Testis (tissue), 3 donors: ENCODE results near the gene TAAR2. TPM values are rescaled to one million over a fixed set of nuclear protein-coding genes. Genes with fewer than 3 reads are reported as not detected.

Experiments
- DNase-seq: peaks from one replicate; pipeline ENCODE4 v3.0.0-alpha.2; 2019
- H3K27ac ChIP-seq, 2 donors: fragments of 200-600 bp; sonication (generic); one replicate each; pipeline ENCODE4 v1.5.1; 2019
- H3K27me3 ChIP-seq: fragments of 200-600 bp; sonication (generic); one replicate; pipeline ENCODE4 v1.5.1; 2019
- H3K36me3 ChIP-seq: fragments of 200-600 bp; sonication (generic); one replicate; pipeline ENCODE4 v1.5.1; 2017; ENCODE audit warnings: low read depth; ENCODE audit errors: missing control alignments
- H3K4me1 ChIP-seq: fragments of 200-600 bp; sonication (generic); one replicate; pipeline ENCODE4 v1.5.1; 2019
- H3K4me3 ChIP-seq, 2 donors: fragments of 200-600 bp; sonication (generic); one replicate each; pipeline ENCODE4 v1.5.1; 2017 to 2019
- H3K9me3 ChIP-seq: fragments of 200-600 bp; sonication (generic); one replicate; pipeline ENCODE4 v1.5.1; 2017
- CTCF ChIP-seq, 3 experiments: fragments of 450-650 bp in 2 of 3; fragments of 200-600 bp in 1 of 3; sonication (generic) in 1 of 3; IDR thresholded peaks; one replicate each; pipeline ENCODE4 v1.5.1; 2016 to 2019; ENCODE audit warnings: antibody characterized with exemption in 3 of 3, mild to moderate bottlenecking in 2 of 3, moderate library complexity in 1 of 3
- POLR2A ChIP-seq: fragments of 450-650 bp; IDR thresholded peaks from one replicate; pipeline ENCODE4 v1.6.1; 2017; ENCODE audit warnings: antibody characterized with exemption, mild to moderate bottlenecking, moderate library complexity
- WGBS, 2 donors: methylation state at CpG; one replicate each; pipeline ENCODE4 v1.1.5; 2018; 5-methylcytosine and 5-hydroxymethylcytosine counted together
- intact Hi-C: fragments of 100-400 bp; cut with DNase I; formaldehyde crosslinking; loops from one replicate; pipeline ENCODE4 v1.15.1; 2023; ENCODE audit warnings: low total_unique reads
- polyA plus RNA-seq: library from polyadenylated mRNA; stranded (reverse); fragments of 350-450 nt; fragmentation: Illumina TruSeq; extraction: RNeasy Lipid Tissue Mini Kit (QIAGEN cat#74804); gene quantifications from one replicate; pipeline ENCODE4 v1.2.3, GENCODE V29; 2014; ENCODE audit warnings: low read depth, low replicate concordance; ENCODE audit not compliant: insufficient read depth
- total RNA-seq, 2 donors: library from RNA; depleted of rRNA; stranded (reverse); fragments of >200 nt; gene quantifications; one replicate each; pipeline ENCODE4 v1.2.3, GENCODE V29; 2016

Gene TAAR2
- total and polyA plus RNA-seq, 3 donors from 2014 or later = not detected

- H3K4me3 ChIP-seq = no peak overlapping the region
- no peaks in the 10 kb centered on the region for H3K9me3 ChIP-seq
- H3K27ac ChIP-seq = no peak overlapping the region
- no peak for DNase-seq
- no peaks in the 10 kb centered on the region for H3K36me3 ChIP-seq
- 47 to 53% methylated on average over 6 of the region's 6 CpGs for WGBS, 2 donors
- intact Hi-C loops = no loop called here
- H3K27me3 ChIP-seq = no peaks in the 10 kb centered on the region
- no peaks in the 10 kb centered on the region for H3K4me1 ChIP-seq
- TF ChIP-seq POLR2A = no peak
- TF ChIP-seq CTCF (IDR thresholded peaks at IDR 0.05) = no peak
These were observed 799 bp downstream of the TAAR2 start for GRCh38 chr6:132623106-132623845.

GRCh38 chr6:132616677-132617076 is 7.4 kb downstream of the TAAR2 start:
- no peaks in the 10 kb centered on the region for H3K36me3 ChIP-seq
- TF ChIP-seq POLR2A (no peak), CTCF (IDR thresholded peaks at IDR 0.05) (no peak)
- intact Hi-C loops = no loop called here
- no peaks in the 10 kb centered on the region for H3K4me1 ChIP-seq
- no peaks in the 10 kb centered on the region for H3K9me3 ChIP-seq
- DNase-seq = no peak
- 53 to 61% methylated on average over 1 of the region's 1 CpG for WGBS, 2 donors
- no peaks in the 10 kb centered on the region for H3K27me3 ChIP-seq
- H3K27ac ChIP-seq = no peak overlapping the region
- no peak overlapping the region for H3K4me3 ChIP-seq

DNA sequence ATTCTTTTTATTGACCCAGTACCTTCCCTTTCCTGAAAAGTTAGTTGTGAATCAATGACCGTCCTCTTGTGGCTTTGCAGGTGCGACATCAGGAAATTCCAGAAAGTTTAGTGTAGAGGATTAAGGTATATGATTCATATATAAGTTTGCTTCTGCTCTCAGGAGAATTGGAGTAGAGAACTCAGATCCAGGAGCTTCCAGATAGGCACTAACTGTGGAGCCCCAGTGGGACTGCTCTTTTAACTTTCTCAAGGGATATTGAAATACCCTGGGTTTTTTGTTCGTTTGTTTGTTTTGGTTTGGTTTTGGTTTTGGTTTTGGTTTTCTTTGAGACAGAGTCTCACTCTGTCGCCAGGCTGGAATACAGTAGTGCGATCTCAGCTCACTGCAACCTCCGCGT is 9.5 kb downstream of the TAAR2 start:
- TF ChIP-seq POLR2A (no peak), CTCF (IDR thresholded peaks at IDR 0.05) (no peak)
- H3K4me3 ChIP-seq = no peak overlapping the region
- H3K36me3 ChIP-seq = no peaks in the 10 kb centered on the region
- intact Hi-C loops = no loop called here
- no peaks in the 10 kb centered on the region for H3K27me3 ChIP-seq
- 81 to 82% methylated on average over 6 to 7 of the region's 7 CpGs for WGBS, 2 donors
- DNase-seq = no peak
- no peak overlapping the region for H3K27ac ChIP-seq
- no peaks in the 10 kb centered on the region for H3K4me1 ChIP-seq
- H3K9me3 ChIP-seq = no peaks in the 10 kb centered on the region

- 58 to 80% methylated on average over 3 to 4 of the region's 4 CpGs for WGBS, 2 donors
- Histone ChIP-seq H3K4me1 (no peaks in the 10 kb centered on the region), H3K36me3 (no peaks in the 10 kb centered on the region), H3K9me3 (no peaks in the 10 kb centered on the region), H3K27me3 (no peaks in the 10 kb centered on the region), H3K27ac (no peak overlapping the region), H3K4me3 (no peak overlapping the region)
- intact Hi-C loops = no loop called here
- TF ChIP-seq POLR2A (no peak), CTCF (IDR thresholded peaks at IDR 0.05) (no peak)
- no peak for DNase-seq
These were observed 11.5 kb downstream of the TAAR2 start for GRCh38 chr6:132612449-132613108.
